Left lung (tissue), 10 donors: ENCODE results near the gene CGAS. TPM values are rescaled to one million over a fixed set of nuclear protein-coding genes. Genes with fewer than 3 reads are reported as not detected.
A peak's percentile ranks its signal among the peaks of the same experiment; 100 is the strongest.
"Not testable (repeated sequence)": the region's sequence is repeated elsewhere in the genome, so short reads cannot be mapped to it uniquely, and the experiment has no call there.

ENCODE experiments used
- ATAC-seq: fragments of 200-7000 bp; cut with Tn5 transposase; one replicate; pipeline ENCODE4 v1.9.1; 2020; ENCODE audit warnings: moderate library complexity
- DNase-seq, 4 donors: peaks; one replicate each; pipeline ENCODE4 v3.0.0-alpha.2; 2013 to 2020
- H3K27ac ChIP-seq, 2 donors: fragments of 200-600 bp; sonication (generic) in 1 of 2; one replicate each; pipeline versions ENCODE4 v1.5.0 to v1.8.0; 2020 to 2021
- H3K27me3 ChIP-seq, 2 donors: fragments of 200-600 bp; sonication (generic) in 1 of 2; one replicate each; pipeline versions ENCODE4 v1.5.0 to v1.8.0; 2020 to 2021
- H3K36me3 ChIP-seq, 2 donors: fragments of 200-600 bp; sonication (generic) in 1 of 2; one replicate each; pipeline versions ENCODE4 v1.5.0 to v1.8.0; 2020 to 2021
- H3K4me1 ChIP-seq, 2 donors: fragments of 200-600 bp; one replicate each; pipeline ENCODE4 v1.8.0; 2021
- H3K4me3 ChIP-seq, 2 donors: fragments of 200-600 bp; sonication (generic) in 1 of 2; one replicate each; pipeline versions ENCODE4 v1.5.0 to v1.8.0; 2020 to 2021; ENCODE audit warnings: mild to moderate bottlenecking in 1 of 2
- H3K9me3 ChIP-seq, 2 donors: fragments of 200-600 bp; sonication (generic) in 1 of 2; one replicate each; pipeline versions ENCODE4 v1.5.0 to v1.8.0; 2020 to 2021
- CTCF ChIP-seq, 2 donors: fragments of 200-600 bp; sonication (generic) in 1 of 2; IDR thresholded peaks; one replicate each; pipeline versions ENCODE4 v1.5.0 to v1.8.0; 2021; ENCODE audit warnings: antibody characterized with exemption in 2 of 2
- intact Hi-C, 2 donors: fragments of 100-400 bp; cut with DNase I; formaldehyde crosslinking; loops; one replicate each; pipeline versions ENCODE4 v1.11.2 to v1.14.2; 2022
- polyA plus RNA-seq, 6 donors: library from polyadenylated mRNA; unstranded; fragments of 120-200 nt; gene quantifications; one replicate each; pipeline ENCODE4 v1.2.1, GENCODE V29; 2013; ENCODE audit not compliant: insufficient read length in 6 of 6
- total RNA-seq, 2 donors: library from RNA; stranded (reverse); fragmentation: NEBNext Ultra II Directional; extraction: Animal tissue kit (Norgen Biotek cat#: 25700); gene quantifications; one replicate each; pipeline ENCODE4 v1.2.1, GENCODE V29; 2021
- donor health status: DM: no; HTN: yes; CAD: no.
- donor health status: DM: no; HTN: no; CAD: no.

Gene CGAS
- total and polyA plus RNA-seq, 8 donors: 6.0 to 11.8 (median 6.9) TPM

- DNase-seq (no peak), ATAC-seq (no peak)
- TF ChIP-seq CTCF (IDR thresholded peaks at IDR 0.05): no peak
- no peaks in the 10 kb centered on the region for H3K36me3 ChIP-seq
- no peak overlapping the region for H3K27ac ChIP-seq
- H3K4me3 ChIP-seq: no peak overlapping the region
- H3K9me3 ChIP-seq: no peaks in the 10 kb centered on the region
- no peaks in the 10 kb centered on the region for H3K27me3 ChIP-seq
- intact Hi-C loops: no loop called here
- peaks cover 0 to 10% of the 10 kb centered on the region in 2 donors for H3K4me1 ChIP-seq
These were observed 60.4 kb downstream of the CGAS start for GRCh38 chr6:73391675-73392074.

- DNase-seq (no peak), ATAC-seq (no peak)
- Histone ChIP-seq H3K27me3 (no peaks in the 10 kb centered on the region), H3K27ac (no peak overlapping the region), H3K9me3 (no peaks in the 10 kb centered on the region), H3K4me3 (no peak overlapping the region), H3K36me3 (no peaks in the 10 kb centered on the region), H3K4me1 (peaks cover 0 to 10% of the 10 kb centered on the region in 2 donors)
- intact Hi-C loops: no loop called here
- no peak for TF ChIP-seq CTCF (IDR thresholded peaks at IDR 0.05)
These were observed 62.2 kb downstream of the CGAS start for GRCh38 chr6:73389854-73390253.

GRCh38 chr6:73388800-73389512 is 63.1 kb downstream of the CGAS start:
- DNase-seq (peak; percentile 49 to 86 (median 66)), ATAC-seq (peak; percentile 92)
- intact Hi-C loops: no loop called here
- peak overlapping the region; percentile 37 to 46 for H3K4me3 ChIP-seq
- H3K36me3 ChIP-seq: no peaks in the 10 kb centered on the region
- no peaks in the 10 kb centered on the region for H3K27me3 ChIP-seq
- H3K27ac ChIP-seq: peak overlapping the region; percentile 44 to 79
- no peaks in the 10 kb centered on the region for H3K9me3 ChIP-seq
- TF ChIP-seq CTCF (IDR thresholded peaks at IDR 0.05): peak; percentile 23 to 36
- H3K4me1 ChIP-seq: peaks cover 0 to 10% of the 10 kb centered on the region in 2 donors

- ATAC-seq: peak; percentile 43
- intact Hi-C loops: no loop called here
- Histone ChIP-seq H3K4me3 (peak overlapping the region; percentile 37 to 46), H3K27me3 (no peaks in the 10 kb centered on the region), H3K36me3 (no peaks in the 10 kb centered on the region), H3K27ac (peak overlapping the region in 1 of 2 donors; percentile 79), H3K4me1 (peaks cover 0 to 10% of the 10 kb centered on the region in 2 donors), H3K9me3 (no peaks in the 10 kb centered on the region)
- TF ChIP-seq CTCF (IDR thresholded peaks at IDR 0.05): no peak
- DNase-seq: no peak
These were observed 63.7 kb downstream of the CGAS start for GRCh38 chr6:73388433-73388799.

GRCh38 chr6:73382462-73383113 is 69.5 kb downstream of the CGAS start:
- Histone ChIP-seq H3K36me3 (no peaks in the 10 kb centered on the region), H3K27me3 (no peaks in the 10 kb centered on the region), H3K27ac (no peak overlapping the region), H3K4me1 (no peaks in the 10 kb centered on the region), H3K4me3 (no peak overlapping the region), H3K9me3 (no peaks in the 10 kb centered on the region)
- TF ChIP-seq CTCF (IDR thresholded peaks at IDR 0.05): no peak
- ATAC-seq (no peak), DNase-seq (no peak)
- intact Hi-C loops: no loop called here

- H3K4me1 ChIP-seq, H3K4me3 ChIP-seq, H3K27ac ChIP-seq, intact Hi-C loops, ATAC-seq, H3K36me3 ChIP-seq, H3K9me3 ChIP-seq, H3K27me3 ChIP-seq, DNase-seq: not testable (repeated sequence)
These were observed 70.6 kb downstream of the CGAS start for GRCh38 chr6:73381531-73381930.
